Endothelial cell of umbilical vein (primary cell): ENCODE measurements around the gene DAB2IP. TPM values are rescaled to one million over a fixed set of nuclear protein-coding genes. Genes with fewer than 3 reads are reported as not detected.
"Not testable (repeated sequence)": the region's sequence is repeated elsewhere in the genome, so short reads cannot be mapped to it uniquely, and the experiment has no call there.

ENCODE experiments used
- BruUV-seq: library from RNA; stranded (reverse); fragments of 400-500 nt; replicated peaks from 2 replicates; lab custom pipeline; 2021; lab: Mats Ljungman, UMichigan
- CTCF ChIA-PET: fragments of 300-600, 350-600 bp; sonication (Branson Sonifier 250); formaldehyde crosslinking; loops from one replicate; lab custom pipeline; 2021; ENCODE audit warnings: antibody characterized with exemption, inconsistent platforms; lab: Charles Lee
- POLR2A ChIA-PET: fragments of 300-600, 350-600 bp; sonication (Branson Sonifier 250); formaldehyde crosslinking; loops from one replicate; lab custom pipeline; 2021; ENCODE audit warnings: antibody characterized with exemption, inconsistent platforms; lab: Charles Lee
- DNase-seq: peaks from one replicate; pipeline ENCODE4 v3.0.0-alpha.2; 2011; ENCODE audit warnings: low read depth, low spot score
- FAIRE-seq: peaks from 2 replicates; lab custom pipeline; 2011; peaks lifted over from hg19 to GRCh38; lab: Jason Lieb, UNC
- H2AFZ ChIP-seq: 2 replicates; pipeline ENCODE4 v1.6.0; 2012; ENCODE audit warnings: low read depth, low read length, control low read depth, inconsistent platforms
- H3K27ac ChIP-seq: 2 replicates; pipeline ENCODE4 v1.5.1; 2011; ENCODE audit warnings: low read depth, mild to moderate bottlenecking, control low read depth, low read length, moderate library complexity; ENCODE audit not compliant: insufficient read depth
- H3K27me3 ChIP-seq, 2 experiments: 2 replicates each; pipeline versions ENCODE4 v1.6.0 to v1.6.1; 2011; ENCODE audit warnings: low read length in 2 of 2, mixed read lengths in 1 of 2; ENCODE audit not compliant: control insufficient read depth in 2 of 2, insufficient read depth in 2 of 2
- H3K36me3 ChIP-seq, 2 experiments: 2 replicates in 1 of 2; 3 replicates in 1 of 2; pipeline ENCODE4 v1.5.1; 2011; ENCODE audit warnings: low read length in 2 of 2, mild to moderate bottlenecking in 1 of 2, moderate library complexity in 1 of 2; ENCODE audit not compliant: control insufficient read depth in 2 of 2, insufficient read depth in 2 of 2; ENCODE audit errors: extremely low read depth in 1 of 2
- H3K4me1 ChIP-seq: 3 replicates; pipeline ENCODE4 v1.5.1; 2011; ENCODE audit warnings: mild to moderate bottlenecking, low read length; ENCODE audit not compliant: control insufficient read depth, insufficient read depth; ENCODE audit errors: extremely low read depth
- H3K4me2 ChIP-seq: 2 replicates; pipeline ENCODE4 v1.6.1; 2011; ENCODE audit warnings: low read length, control low read depth, mixed read lengths; ENCODE audit not compliant: insufficient read depth
- H3K4me3 ChIP-seq, 3 experiments: fragments of 200-600 bp in 1 of 3; sonication (generic), shearing (Covaris generic) in 1 of 3; replicated peaks in 1 of 3; 2 replicates each; pipeline ENCODE4 v1.5.1; 2011 to 2016; ENCODE audit warnings: control low read depth in 3 of 3, low read length in 3 of 3, mild to moderate bottlenecking in 2 of 3, inconsistent platforms in 1 of 3, low read depth in 1 of 3, moderate library complexity in 1 of 3; ENCODE audit not compliant: insufficient read depth in 1 of 3
- H3K79me2 ChIP-seq: 2 replicates; pipeline ENCODE4 v1.6.0; 2012; ENCODE audit warnings: low read length, inconsistent platforms; ENCODE audit not compliant: control insufficient read depth, insufficient read depth
- H3K9ac ChIP-seq: replicated peaks from 2 replicates; pipeline ENCODE3; 2011; ENCODE audit warnings: low read length, control low read depth; ENCODE audit not compliant: insufficient read depth; ENCODE audit errors: extremely low read depth
- H3K9me1 ChIP-seq: replicated peaks from 3 replicates; pipeline ENCODE4 v1.6.0; 2011; ENCODE audit warnings: mild to moderate bottlenecking, low read length; ENCODE audit not compliant: control insufficient read depth, insufficient read depth; ENCODE audit errors: extremely low read depth
- H3K9me3 ChIP-seq: replicated peaks from 2 replicates; pipeline ENCODE4 v1.5.1; 2012; ENCODE audit warnings: low read length, inconsistent platforms; ENCODE audit not compliant: control insufficient read depth, insufficient read depth
- H4K20me1 ChIP-seq: replicated peaks from 2 replicates; pipeline ENCODE3; 2011; ENCODE audit warnings: mild to moderate bottlenecking, low read length; ENCODE audit not compliant: control insufficient read depth, insufficient read depth; ENCODE audit errors: extremely low read depth
- EZH2 ChIP-seq: IDR thresholded peaks from 2 replicates; pipeline ENCODE4 v1.6.1; 2012; ENCODE audit warnings: borderline replicate concordance, low read depth, mild to moderate bottlenecking, moderate library complexity, low read length, inconsistent platforms; ENCODE audit not compliant: severe bottlenecking
- FOS ChIP-seq: IDR thresholded peaks from 2 replicates; pipeline ENCODE4 v1.6.1; 2011; ENCODE audit warnings: mild to moderate bottlenecking, low read length, moderate library complexity, borderline replicate concordance; ENCODE audit not compliant: insufficient read depth
- GATA2 ChIP-seq: IDR thresholded peaks from 2 replicates; pipeline ENCODE4 v1.7.0; 2011; ENCODE audit warnings: low read depth, mild to moderate bottlenecking, moderate library complexity, mixed read lengths, low read length; ENCODE audit not compliant: insufficient read length, insufficient read depth
- JUN ChIP-seq: IDR thresholded peaks from 2 replicates; pipeline ENCODE4 v1.6.1; 2011; ENCODE audit warnings: borderline replicate concordance, low read depth; ENCODE audit not compliant: insufficient read length, insufficient read depth
- MYC ChIP-seq: IDR thresholded peaks from one replicate; pipeline ENCODE4 v1.6.1; 2011; ENCODE audit warnings: mild to moderate bottlenecking, low read depth, low read length
- POLR2A ChIP-seq: IDR thresholded peaks from 2 replicates; pipeline ENCODE4 v1.6.1; 2012; ENCODE audit warnings: low read depth, mild to moderate bottlenecking, control low read depth, low read length
- POLR2AphosphoS5 ChIP-seq: IDR thresholded peaks from 2 replicates; pipeline ENCODE4 v1.6.1; 2012; ENCODE audit warnings: low read depth, mild to moderate bottlenecking, control low read depth, low read length, moderate library complexity; ENCODE audit not compliant: insufficient read depth
- dilution Hi-C: fragments of 300-500 bp; cut with MboI; formaldehyde crosslinking; loops from one replicate; pipeline ENCODE4 v1.15.0; 2019; ENCODE audit warnings: low sequenced_read_pairs; ENCODE audit not compliant: extremely low pct_ligation_motif_present
- intact Hi-C: fragments of 100-400 bp; cut with micrococcal nuclease; formaldehyde crosslinking; loops from one replicate; pipeline ENCODE4 v1.10.0; 2022
- polyA plus RNA-seq, 4 experiments: library from polyadenylated mRNA; depleted of rRNA in 3 of 4; stranded (reverse) in 3 of 4; unstranded in 1 of 4; fragments of >200 nt; gene quantifications; 2 replicates each; pipeline versions ENCODE4 v1.2.1 to v1.2.3, GENCODE V29; 2011 to 2012; ENCODE audit warnings: missing spikeins in 1 of 4
- total RNA-seq: library from RNA; stranded (reverse); gene quantifications from 2 replicates; pipeline ENCODE4 v1.2.3, GENCODE V29; 2021
- TF ChIP-seq, protein P1 (sequence below): IDR thresholded peaks from 2 replicates; pipeline ENCODE4 v1.6.1; 2011; ENCODE audit not compliant: insufficient read depth, insufficient read length
- TF ChIP-seq, protein P2 (sequence below), 2 donors: IDR thresholded peaks; 1 replicate in 1 of 2; 2 replicates in 1 of 2; pipeline ENCODE4 v1.5.1; 2011; ENCODE audit warnings: low read length in 2 of 2, mild to moderate bottlenecking in 2 of 2, moderate library complexity in 2 of 2, control low read depth in 1 of 2, inconsistent platforms in 1 of 2, low read depth in 1 of 2; ENCODE audit not compliant: insufficient read depth in 1 of 2; ENCODE audit errors: extremely low read depth in 1 of 2

DAB2IP gene
- total and polyA plus RNA-seq, 2 donors (not counting 3 experiments of a cell fraction or from before 2014, with no cell fraction given) = 29.2 to 53.6 TPM

DNA sequence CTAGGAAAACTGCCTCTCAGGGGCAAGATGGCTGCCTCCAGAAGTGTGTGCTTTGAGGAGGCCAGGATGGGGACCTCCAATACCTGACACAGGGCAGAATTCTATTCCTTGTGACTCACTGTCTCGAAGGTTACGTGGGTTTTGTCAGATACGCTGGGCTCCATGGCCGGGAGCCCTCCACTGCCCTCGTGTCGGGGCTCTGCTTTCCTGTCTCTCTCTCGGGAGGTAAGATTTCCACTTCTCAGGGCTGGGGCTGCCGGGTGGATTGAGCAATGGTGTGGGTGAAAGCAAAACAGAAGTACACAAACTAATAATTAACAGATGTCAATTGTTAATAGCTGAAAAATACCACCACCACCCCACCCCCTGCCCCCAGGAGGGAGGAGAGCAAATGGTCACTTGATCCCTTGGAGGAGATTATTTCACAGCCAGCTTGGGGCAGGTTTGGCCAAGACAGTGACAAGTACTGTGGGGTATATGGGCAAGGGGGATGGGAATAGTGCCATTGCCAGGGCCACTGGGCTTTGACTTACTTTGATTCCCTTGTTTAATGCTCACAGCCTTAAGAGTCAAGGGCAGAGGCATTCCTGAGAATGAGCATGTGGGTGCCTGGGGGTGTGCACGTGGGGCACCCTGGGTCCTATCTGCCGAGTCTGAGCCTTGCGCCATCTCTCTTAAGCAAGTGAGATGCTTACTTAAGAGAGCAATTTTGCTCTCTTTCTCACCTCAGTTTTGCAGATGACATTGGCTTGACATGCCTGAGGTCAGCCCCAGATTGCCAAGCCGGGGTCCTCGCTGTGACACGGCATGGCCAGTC lies 28.8 kb upstream of the DAB2IP start:
- CTCF ChIA-PET = interaction anchor here (1.9 to 3.7 kb wide), 2 partner anchors 61 to 73 kb away, joined by 23 to 25 read pairs; no protein-coding TSS in a partner anchor
- no peaks in the 10 kb centered on the region for H3K27me3 ChIP-seq

DNA sequence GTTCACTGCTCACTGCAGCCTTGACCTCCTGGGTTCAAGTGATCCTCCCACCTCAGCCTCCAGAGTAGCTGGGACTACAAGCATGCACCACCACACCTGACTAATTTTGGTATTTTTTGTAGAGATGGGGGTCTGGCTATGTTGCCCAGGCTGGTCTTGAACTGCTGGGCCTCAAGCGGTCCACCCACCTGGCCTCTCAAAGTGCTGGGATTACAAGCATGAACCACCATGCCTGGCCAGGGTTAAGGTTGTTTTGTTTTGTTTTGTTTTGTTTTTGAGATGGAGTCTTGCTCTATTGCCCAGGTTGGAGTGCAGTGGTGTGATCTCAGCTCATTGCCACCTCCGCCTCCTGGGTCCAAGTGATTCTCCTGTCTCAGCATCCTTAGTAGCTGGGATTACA lies 28.0 kb upstream of the DAB2IP start:
- H3K79me2 ChIP-seq, H2AFZ ChIP-seq, dilution Hi-C loops, H3K9ac ChIP-seq, H3K27me3 ChIP-seq, H3K9me3 ChIP-seq, FAIRE-seq, DNase-seq, intact Hi-C loops, CTCF ChIA-PET, H4K20me1 ChIP-seq, BruUV-seq, H3K36me3 ChIP-seq, H3K4me2 ChIP-seq, H3K4me3 ChIP-seq, H3K4me1 ChIP-seq, POLR2A ChIA-PET, H3K27ac ChIP-seq, H3K9me1 ChIP-seq: not testable (repeated sequence)

More for the DNA sequence above, 28.8 kb upstream of the DAB2IP start:
- H3K9me1 ChIP-seq = no peaks in the 10 kb centered on the region
- no peak overlapping the region for H3K9ac ChIP-seq
- H3K36me3 ChIP-seq = no peaks in the 10 kb centered on the region
- dilution Hi-C loops (no loop called here), intact Hi-C loops (no loop called here)
- H3K4me1 ChIP-seq = no peaks in the 10 kb centered on the region
- H3K9me3 ChIP-seq = no peaks in the 10 kb centered on the region
- TF ChIP-seq, protein P1, sequence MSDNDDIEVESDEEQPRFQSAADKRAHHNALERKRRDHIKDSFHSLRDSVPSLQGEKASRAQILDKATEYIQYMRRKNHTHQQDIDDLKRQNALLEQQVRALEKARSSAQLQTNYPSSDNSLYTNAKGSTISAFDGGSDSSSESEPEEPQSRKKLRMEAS = no peak
- TF ChIP-seq GATA2 (no peak), JUN (no peak), FOS (no peak), MYC (no peak), EZH2 (no peak), POLR2AphosphoS5 (no peak), POLR2A (no peak)
- TF ChIP-seq, protein P2, sequence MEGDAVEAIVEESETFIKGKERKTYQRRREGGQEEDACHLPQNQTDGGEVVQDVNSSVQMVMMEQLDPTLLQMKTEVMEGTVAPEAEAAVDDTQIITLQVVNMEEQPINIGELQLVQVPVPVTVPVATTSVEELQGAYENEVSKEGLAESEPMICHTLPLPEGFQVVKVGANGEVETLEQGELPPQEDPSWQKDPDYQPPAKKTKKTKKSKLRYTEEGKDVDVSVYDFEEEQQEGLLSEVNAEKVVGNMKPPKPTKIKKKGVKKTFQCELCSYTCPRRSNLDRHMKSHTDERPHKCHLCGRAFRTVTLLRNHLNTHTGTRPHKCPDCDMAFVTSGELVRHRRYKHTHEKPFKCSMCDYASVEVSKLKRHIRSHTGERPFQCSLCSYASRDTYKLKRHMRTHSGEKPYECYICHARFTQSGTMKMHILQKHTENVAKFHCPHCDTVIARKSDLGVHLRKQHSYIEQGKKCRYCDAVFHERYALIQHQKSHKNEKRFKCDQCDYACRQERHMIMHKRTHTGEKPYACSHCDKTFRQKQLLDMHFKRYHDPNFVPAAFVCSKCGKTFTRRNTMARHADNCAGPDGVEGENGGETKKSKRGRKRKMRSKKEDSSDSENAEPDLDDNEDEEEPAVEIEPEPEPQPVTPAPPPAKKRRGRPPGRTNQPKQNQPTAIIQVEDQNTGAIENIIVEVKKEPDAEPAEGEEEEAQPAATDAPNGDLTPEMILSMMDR (IDR thresholded peaks at IDR 0.05; ENCODE audit: extremely low read depth in 1 of 2, insufficient read depth in 1 of 2, low read depth in 1 of 2, low read length in 2 of 2) = no peak
- no peak overlapping the region for H2AFZ ChIP-seq
- DNase-seq = no peak
- no peaks in the 10 kb centered on the region for H3K79me2 ChIP-seq
- BruUV-seq = no TSS peak
- H4K20me1 ChIP-seq = no peaks in the 10 kb centered on the region
- no peak overlapping the region for H3K4me3 ChIP-seq
- POLR2A ChIA-PET = no interaction called here
- H3K4me2 ChIP-seq = no peak overlapping the region
- H3K27ac ChIP-seq = no peak overlapping the region
- FAIRE-seq = no peak
